H1 (cell line): ENCODE data around the gene TRABD. TPM values are rescaled to one million over a fixed set of nuclear protein-coding genes. Genes with fewer than 3 reads are reported as not detected.

Source experiments
- CTCF ChIA-PET: fragments of 300-600 bp; sonication (Branson Sonifier 250); formaldehyde crosslinking; loops from one replicate; lab custom pipeline; 2021; ENCODE audit not compliant: partially characterized antibody; lab: Charles Lee
- POLR2A ChIA-PET: fragments of 300-600 bp; sonication (Branson Sonifier 250); formaldehyde crosslinking; loops from one replicate; lab custom pipeline; 2021; ENCODE audit warnings: inconsistent platforms; ENCODE audit not compliant: partially characterized antibody; lab: Charles Lee
- DNase-seq, 2 experiments: peaks; one replicate each; pipeline versions ENCODE4 v3.0.0 to v3.0.0-alpha.2; 2010 to 2022; ENCODE audit warnings: low spot score in 2 of 2, low read depth in 1 of 2, mixed read lengths in 1 of 2
- FAIRE-seq: peaks from 2 replicates; lab custom pipeline; 2011; peaks lifted over from hg19 to GRCh38; lab: Jason Lieb, UNC
- H2AFZ ChIP-seq: 2 replicates; pipeline ENCODE4 v1.8.1; 2012; ENCODE audit warnings: low read length, inconsistent platforms
- H2AK5ac ChIP-seq: 2 replicates; pipeline ENCODE4 v1.6.1; 2013; ENCODE audit warnings: low read depth, low read length
- H2BK120ac ChIP-seq: replicated peaks from 2 replicates; pipeline ENCODE3; 2013; ENCODE audit warnings: low read depth, low read length, inconsistent platforms
- H2BK12ac ChIP-seq: 2 replicates; pipeline ENCODE4 v1.6.1; 2013; ENCODE audit warnings: low read depth, low read length
- H2BK15ac ChIP-seq: 2 replicates; pipeline ENCODE4 v1.6.1; 2013; ENCODE audit warnings: low read length
- H2BK20ac ChIP-seq: 2 replicates; pipeline ENCODE4 v1.6.1; 2013; ENCODE audit warnings: low read length
- H2BK5ac ChIP-seq: 2 replicates; pipeline ENCODE4 v1.6.1; 2013; ENCODE audit warnings: low read depth, low read length
- H3K14ac ChIP-seq: 2 replicates; pipeline ENCODE4 v1.6.1; 2013; ENCODE audit warnings: inconsistent platforms; ENCODE audit not compliant: insufficient read length
- H3K18ac ChIP-seq: 2 replicates; pipeline ENCODE4 v1.6.1; 2013; ENCODE audit warnings: low read length; ENCODE audit errors: extremely low read depth
- H3K23ac ChIP-seq: 2 replicates; pipeline ENCODE4 v1.6.1; 2013; ENCODE audit warnings: inconsistent platforms; ENCODE audit not compliant: insufficient read length
- H3K23me2 ChIP-seq: 2 replicates; pipeline ENCODE4 v1.6.1; 2013; ENCODE audit warnings: low read depth, low read length
- H3K27ac ChIP-seq: 2 replicates; pipeline ENCODE4 v1.6.1; 2011; ENCODE audit warnings: low read depth, low read length, inconsistent platforms
- H3K27me3 ChIP-seq, 4 experiments: replicated peaks in 1 of 4; 1 replicate in 1 of 4; 2 replicates in 3 of 4; pipeline versions ENCODE4 v1.6.1 to v1.8.1; 2011 to 2013; ENCODE audit warnings: low read length in 3 of 4, mild to moderate bottlenecking in 3 of 4, inconsistent platforms in 2 of 4, mixed read lengths in 2 of 4, moderate library complexity in 1 of 4; ENCODE audit not compliant: control insufficient read depth in 3 of 4, insufficient read depth in 3 of 4; ENCODE audit errors: extremely low read depth in 1 of 4
- H3K36me3 ChIP-seq, 4 experiments: 2 replicates each; pipeline versions ENCODE4 v1.6.1 to v1.8.1; 2011 to 2013; ENCODE audit warnings: mild to moderate bottlenecking in 4 of 4, low read length in 3 of 4, moderate library complexity in 2 of 4, control low read depth in 1 of 4, inconsistent platforms in 1 of 4; ENCODE audit not compliant: insufficient read depth in 4 of 4, control insufficient read depth in 2 of 4
- H3K4ac ChIP-seq: replicated peaks from 2 replicates; pipeline ENCODE3; 2013; ENCODE audit warnings: low read length, low read depth, mixed read lengths, inconsistent platforms; ENCODE audit not compliant: insufficient read length
- H3K4me1 ChIP-seq, 4 experiments: replicated peaks in 1 of 4; 1 replicate in 1 of 4; 2 replicates in 3 of 4; pipeline versions ENCODE4 v1.6.1 to v1.8.1; 2011 to 2013; ENCODE audit warnings: low read length in 3 of 4, inconsistent platforms in 2 of 4, mixed read lengths in 1 of 4; ENCODE audit not compliant: insufficient read depth in 4 of 4, control insufficient read depth in 3 of 4
- H3K4me2 ChIP-seq, 2 experiments: 2 replicates each; pipeline versions ENCODE4 v1.6.1 to v1.8.1; 2011 to 2013; ENCODE audit warnings: low read depth in 2 of 2, low read length in 2 of 2, control low read depth in 1 of 2, inconsistent platforms in 1 of 2, mild to moderate bottlenecking in 1 of 2; ENCODE audit not compliant: insufficient read depth in 1 of 2
- H3K4me3 ChIP-seq, 4 experiments: fragments of 200-600, 300-600 bp in 1 of 4; sonication (generic), shearing (Covaris generic), sonication (Bioruptor Twin) in 1 of 4; 2 replicates each; pipeline versions ENCODE4 v1.5.1 to v1.8.1; 2011 to 2016; ENCODE audit warnings: low read length in 4 of 4, low read depth in 3 of 4, control low read depth in 2 of 4, inconsistent platforms in 2 of 4, mild to moderate bottlenecking in 2 of 4, mixed read lengths in 1 of 4, moderate library complexity in 1 of 4; ENCODE audit not compliant: insufficient read depth in 2 of 4; ENCODE audit errors: extremely low read depth in 1 of 4
- H3K56ac ChIP-seq: replicated peaks from 2 replicates; pipeline ENCODE3; 2013; ENCODE audit warnings: low read depth, mild to moderate bottlenecking, mixed read lengths, low read length, inconsistent platforms; ENCODE audit not compliant: insufficient read length
- H3K79me1 ChIP-seq: 2 replicates; pipeline ENCODE4 v1.6.1; 2013; ENCODE audit warnings: low read depth, low read length, control low read depth
- H3K79me2 ChIP-seq, 2 experiments: 2 replicates each; pipeline versions ENCODE4 v1.6.1 to v1.8.1; 2012 to 2013; ENCODE audit warnings: low read length in 2 of 2, mild to moderate bottlenecking in 2 of 2, inconsistent platforms in 1 of 2; ENCODE audit not compliant: insufficient read depth in 2 of 2, control insufficient read depth in 1 of 2
- H3K9ac ChIP-seq, 4 experiments: replicated peaks in 1 of 4; 1 replicate in 1 of 4; 2 replicates in 3 of 4; pipeline versions ENCODE4 v1.6.1 to v1.8.1; 2011 to 2013; ENCODE audit warnings: low read depth in 3 of 4, low read length in 3 of 4, control low read depth in 2 of 4, mild to moderate bottlenecking in 2 of 4, moderate library complexity in 2 of 4, inconsistent platforms in 1 of 4; ENCODE audit errors: extremely low read depth in 1 of 4
- H3K9me3 ChIP-seq, 2 experiments: 2 replicates each; pipeline versions ENCODE4 v1.6.1 to v1.8.1; 2012 to 2013; ENCODE audit warnings: mild to moderate bottlenecking in 2 of 2, moderate library complexity in 2 of 2, control low read depth in 1 of 2, inconsistent platforms in 1 of 2, low read depth in 1 of 2, low read length in 1 of 2, mixed read lengths in 1 of 2; ENCODE audit not compliant: insufficient read depth in 2 of 2
- H4K20me1 ChIP-seq, 2 experiments: replicated peaks in 1 of 2; 2 replicates each; pipeline versions ENCODE3 to v1.8.1; 2011 to 2013; ENCODE audit warnings: inconsistent platforms in 2 of 2, low read length in 2 of 2, mild to moderate bottlenecking in 1 of 2; ENCODE audit not compliant: insufficient read depth in 2 of 2, control insufficient read depth in 1 of 2
- H4K5ac ChIP-seq: 2 replicates; pipeline ENCODE4 v1.6.1; 2013; ENCODE audit warnings: low read length, low read depth, mixed read lengths, inconsistent platforms; ENCODE audit not compliant: insufficient read length
- H4K8ac ChIP-seq: 2 replicates; pipeline ENCODE4 v1.8.0; 2013; ENCODE audit warnings: mild to moderate bottlenecking, moderate library complexity, low read length, inconsistent platforms; ENCODE audit not compliant: insufficient read depth; ENCODE audit errors: extremely low read depth
- H4K91ac ChIP-seq: replicated peaks from 2 replicates; pipeline ENCODE3; 2013; ENCODE audit warnings: low read length, mixed read lengths, inconsistent platforms; ENCODE audit not compliant: insufficient read length
- BACH1 ChIP-seq: IDR thresholded peaks from 2 replicates; pipeline ENCODE4 v1.6.1; 2012; ENCODE audit warnings: low read length, improper control_type of control experiment
- BCL11A ChIP-seq, 2 experiments: IDR thresholded peaks; one replicate each; pipeline ENCODE4 v1.6.1; 2011; ENCODE audit warnings: low read depth in 2 of 2, low read length in 2 of 2, mild to moderate bottlenecking in 2 of 2
- CBX5 ChIP-seq: fragments of 300-800, 300-1000 bp; sonication (generic); IDR thresholded peaks from 2 replicates; pipeline ENCODE4 v1.7.1; 2016; ENCODE audit warnings: antibody characterized with exemption, low read length, low read depth
- CHD2 ChIP-seq: IDR thresholded peaks from 2 replicates; pipeline ENCODE4 v1.6.1; 2012; ENCODE audit warnings: low read length, improper control_type of control experiment
- CREB1 ChIP-seq: IDR thresholded peaks from 2 replicates; pipeline ENCODE4 v1.6.1; 2012; ENCODE audit warnings: inconsistent platforms
- CTBP2 ChIP-seq: IDR thresholded peaks from 2 replicates; pipeline ENCODE4 v1.7.0; 2011; ENCODE audit warnings: borderline replicate concordance, mild to moderate bottlenecking, moderate library complexity, mixed read lengths, low read length; ENCODE audit not compliant: insufficient read depth, insufficient read length
- EGR1 ChIP-seq: IDR thresholded peaks from 2 replicates; pipeline ENCODE4 v1.6.1; 2011; ENCODE audit warnings: low read depth, low read length, borderline replicate concordance
- GABPA ChIP-seq: IDR thresholded peaks from 2 replicates; pipeline ENCODE4 v1.6.1; 2011; ENCODE audit warnings: mild to moderate bottlenecking, low read length, moderate library complexity, borderline replicate concordance; ENCODE audit not compliant: insufficient read depth
- HDAC6 ChIP-seq: IDR thresholded peaks from one replicate; pipeline ENCODE4 v1.7.1; 2012; ENCODE audit warnings: low read depth, mild to moderate bottlenecking, inconsistent platforms, low read length, moderate library complexity
- MAFK ChIP-seq: IDR thresholded peaks from 2 replicates; pipeline ENCODE4 v1.6.1; 2012; ENCODE audit warnings: low read depth, mild to moderate bottlenecking, improper control_type of control experiment, low read length
- PHF8 ChIP-seq: fragments of 200-600 bp; sonication (generic); conservative IDR thresholded peaks from 2 replicates; pipeline ENCODE4 v1.7.1; 2012; ENCODE audit warnings: low read depth, mild to moderate bottlenecking, inconsistent platforms, low read length, moderate library complexity
- RNF2 ChIP-seq: fragments of 200-900, 300-1000 bp; sonication (generic); IDR thresholded peaks from 2 replicates; pipeline ENCODE4 v1.7.1; 2016; ENCODE audit warnings: borderline replicate concordance, low read depth, mild to moderate bottlenecking, antibody characterized with exemption, low read length; ENCODE audit not compliant: poor library complexity, severe bottlenecking; ENCODE audit errors: missing control alignments
- SIN3A ChIP-seq, 2 experiments: IDR thresholded peaks in 1 of 2; conservative IDR thresholded peaks in 1 of 2; 2 replicates each; pipeline ENCODE4 v1.6.1; 2011 to 2012; ENCODE audit warnings: low read length in 2 of 2, improper control_type of control experiment in 1 of 2, low read depth in 1 of 2, mild to moderate bottlenecking in 1 of 2
- SP4 ChIP-seq: IDR thresholded peaks from 2 replicates; pipeline ENCODE4 v1.6.1; 2012; ENCODE audit warnings: low read length, inconsistent platforms
- WGBS, 2 experiments: shearing (Covaris generic) in 1 of 2; methylation state at CpG; one replicate each; pipeline versions ENCODE4 v1.1.6 to v1.1.7; 2013 to 2015; ENCODE audit warnings: low lambda C conversion rate in 2 of 2, mixed read lengths in 2 of 2, inconsistent platforms in 1 of 2, low coverage in 1 of 2, missing lambda C conversion rate in 1 of 2; ENCODE audit not compliant: insufficient replicate concordance in 2 of 2, insufficient coverage in 1 of 2, insufficient read length in 1 of 2; ENCODE audit errors: extremely low coverage in 1 of 2, missing lambda C conversion rate in 1 of 2; 5-methylcytosine and 5-hydroxymethylcytosine counted together
- polyA plus RNA-seq, 7 experiments: library from polyadenylated mRNA; depleted of rRNA in 3 of 7; stranded (reverse) in 5 of 7; unstranded in 2 of 7; fragments of >200 nt in 5 of 7; fragments of 200-250 nt in 2 of 7; gene quantifications; 1 replicate in 5 of 7; 2 replicates in 1 of 7; 4 replicates in 1 of 7; pipeline versions ENCODE4 v1.2.1 to v1.2.3, GENCODE V29; 2011 to 2013; ENCODE audit warnings: missing spikeins in 2 of 7, mixed read lengths in 2 of 7
- total RNA-seq: library from RNA; stranded (reverse); fragmentation: NEBNext Ultra II Directional; extraction: Animal tissue kit (Norgen Biotek cat#: 25700); gene quantifications from 2 replicates; pipeline ENCODE4 v1.2.1, GENCODE V29; 2021

Gene TRABD
- total and polyA plus RNA-seq, 2 of the 8 experiments (the other 6 are each of a cell fraction or from before 2014, with no cell fraction given) = 44.2 to 57.5 TPM

GRCh38 chr22:50175191-50175461 lies 10.6 kb upstream of the TRABD start:
- CTCF ChIA-PET = interaction anchor here (1.3 to 1.4 kb wide), 2 partner anchors 9 to 33 kb away, joined by 3 to 6 read pairs; no protein-coding TSS in a partner anchor
- WGBS, 2 experiments = 86% methylated on average over 3 of the region's 6 CpGs; no CpG with 5 or more reads in 1 of the 2 experiments
- TF ChIP-seq BCL11A (IDR thresholded peaks at IDR 0.05; ENCODE audit: low read depth in 2 of 2, low read length in 2 of 2) (no peak), HDAC6 (no peak), CHD2 (no peak), CTBP2 (no peak), GABPA (no peak), EGR1 (no peak), PHF8 (no peak), MAFK (no peak), CBX5 (no peak), SP4 (no peak), SIN3A (conservative IDR thresholded peaks at IDR 0.05 in 1 of 2, IDR thresholded peaks at IDR 0.05 in 1 of 2; ENCODE audit: low read depth in 1 of 2, low read length in 2 of 2) (no peak), CREB1 (no peak), RNF2 (no peak), BACH1 (no peak)

More at GRCh38 chr22:50175191-50175461, 10.6 kb upstream of the TRABD start:
- Histone ChIP-seq H2BK12ac (no peak overlapping the region), H2AK5ac (no peak overlapping the region), H3K23me2 (peaks cover 5% of the 10 kb centered on the region; the same call in 1 of the 2 replicates), H3K4me3 (no peak overlapping the region), H4K91ac (no peak overlapping the region), H2BK5ac (no peak overlapping the region), H3K4me2 (no peak overlapping the region), H4K5ac (no peak overlapping the region), H2BK120ac (no peak overlapping the region), H4K20me1 (peaks cover 0 to 7% of the 10 kb centered on the region in 2 experiments), H3K79me2 (no peaks in the 10 kb centered on the region), H2BK20ac (no peak overlapping the region), H3K23ac (no peak overlapping the region), H2AFZ (no peak overlapping the region), H3K4me1 (peaks cover 0 to 10% (median 2%) of the 10 kb centered on the region in 4 experiments; a peak in 3 of 7 replicates), H3K4ac (no peak overlapping the region), H2BK15ac (peak overlapping the region; percentile 72; the same call in 1 of the 2 replicates), H3K9ac (no peak overlapping the region), H3K18ac (no peak overlapping the region), H3K56ac (no peak overlapping the region), H3K36me3 (no peaks in the 10 kb centered on the region), H3K27ac (no peak overlapping the region), H3K79me1 (no peaks in the 10 kb centered on the region; the same call in 1 of the 2 replicates), H3K27me3 (peaks cover 0 to 17% (median 7%) of the 10 kb centered on the region in 4 experiments; a peak in 5 of 7 replicates), H3K9me3 (no peaks in the 10 kb centered on the region), H4K8ac (no peak overlapping the region), H3K14ac (no peak overlapping the region)
- DNase-seq = no peak
- POLR2A ChIA-PET = no interaction called here
- no peak for FAIRE-seq
